Epithelial cell of proximal tubule (primary cell): Measurements from ENCODE around the gene UBP1. TPM values are rescaled to one million over a fixed set of nuclear protein-coding genes. Genes with fewer than 3 reads are reported as not detected.
"Not testable (repeated sequence)": the region's sequence is repeated elsewhere in the genome, so short reads cannot be mapped to it uniquely, and the experiment has no call there.

Experiments
- DNase-seq: peaks from one replicate; pipeline ENCODE4 v3.0.0-alpha.2; 2011; ENCODE audit warnings: low read depth
- H3K4me3 ChIP-seq: 2 replicates; pipeline ENCODE4 v1.5.1; 2011; ENCODE audit warnings: low read depth, mild to moderate bottlenecking, low read length
- total RNA-seq: library from RNA; depleted of rRNA; stranded (reverse); fragments of >200 nt; gene quantifications from 2 replicates; pipeline ENCODE4 v1.2.3, GENCODE V29; 2015
- TF ChIP-seq, protein P1 (sequence below): conservative IDR thresholded peaks from 2 replicates; pipeline ENCODE4 v1.5.1; 2012; ENCODE audit warnings: low read depth, mild to moderate bottlenecking, low read length

Gene UBP1
- total RNA-seq, 1 donor from 2014 or later = 38.3 TPM

GRCh38 chr3:33433843-33434242 is 6.4 kb downstream of the UBP1 start:
- TF ChIP-seq, protein P1, sequence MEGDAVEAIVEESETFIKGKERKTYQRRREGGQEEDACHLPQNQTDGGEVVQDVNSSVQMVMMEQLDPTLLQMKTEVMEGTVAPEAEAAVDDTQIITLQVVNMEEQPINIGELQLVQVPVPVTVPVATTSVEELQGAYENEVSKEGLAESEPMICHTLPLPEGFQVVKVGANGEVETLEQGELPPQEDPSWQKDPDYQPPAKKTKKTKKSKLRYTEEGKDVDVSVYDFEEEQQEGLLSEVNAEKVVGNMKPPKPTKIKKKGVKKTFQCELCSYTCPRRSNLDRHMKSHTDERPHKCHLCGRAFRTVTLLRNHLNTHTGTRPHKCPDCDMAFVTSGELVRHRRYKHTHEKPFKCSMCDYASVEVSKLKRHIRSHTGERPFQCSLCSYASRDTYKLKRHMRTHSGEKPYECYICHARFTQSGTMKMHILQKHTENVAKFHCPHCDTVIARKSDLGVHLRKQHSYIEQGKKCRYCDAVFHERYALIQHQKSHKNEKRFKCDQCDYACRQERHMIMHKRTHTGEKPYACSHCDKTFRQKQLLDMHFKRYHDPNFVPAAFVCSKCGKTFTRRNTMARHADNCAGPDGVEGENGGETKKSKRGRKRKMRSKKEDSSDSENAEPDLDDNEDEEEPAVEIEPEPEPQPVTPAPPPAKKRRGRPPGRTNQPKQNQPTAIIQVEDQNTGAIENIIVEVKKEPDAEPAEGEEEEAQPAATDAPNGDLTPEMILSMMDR = no peak
- no peak for DNase-seq
- H3K4me3 ChIP-seq = no peak overlapping the region

- TF ChIP-seq, protein P1 = no peak
- H3K4me3 ChIP-seq = no peak overlapping the region
- DNase-seq = no peak
Observed at GRCh38 chr3:33430571-33430970, 9.6 kb downstream of the UBP1 start.

DNA sequence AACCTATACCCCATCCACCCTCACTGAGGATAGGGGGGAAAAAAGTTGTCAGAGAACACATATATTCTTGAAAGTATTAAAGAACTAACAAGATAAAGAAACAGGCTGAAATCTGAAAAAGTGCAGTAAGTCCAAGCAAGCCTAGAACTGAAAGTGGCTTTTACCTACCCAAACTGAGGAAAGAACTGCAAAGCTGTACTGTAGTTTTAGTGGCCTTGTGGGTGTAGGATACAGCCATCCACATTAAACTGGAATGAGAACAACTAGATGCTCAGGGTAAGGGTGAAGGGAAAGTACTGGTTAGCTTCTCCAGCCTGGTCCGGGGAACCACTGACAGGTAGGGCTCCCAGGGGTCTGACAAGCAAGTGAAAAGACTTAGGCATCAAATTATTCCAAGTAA is 10.1 kb downstream of the UBP1 start:
- no peak for DNase-seq
- H3K4me3 ChIP-seq = no peak overlapping the region
- TF ChIP-seq, protein P1 = no peak

DNA sequence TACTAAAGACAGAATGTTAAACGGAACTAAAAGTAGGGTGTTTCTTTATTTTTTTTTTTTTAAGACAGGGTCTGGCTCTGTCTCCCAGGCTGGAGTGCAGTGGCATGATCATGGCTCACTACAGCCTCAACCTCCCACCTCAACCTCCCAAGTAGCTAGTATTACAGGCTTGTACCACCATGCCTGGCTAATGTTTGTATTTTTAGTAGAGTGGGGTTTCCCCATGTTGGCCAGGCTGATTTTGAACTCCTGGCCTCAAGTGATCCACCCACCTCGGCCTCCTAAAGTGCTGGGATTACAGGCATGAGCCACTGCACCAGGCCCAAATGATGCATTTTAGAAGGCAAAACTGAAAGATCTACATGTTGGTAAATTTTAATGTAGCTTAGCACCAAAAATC is 10.9 kb downstream of the UBP1 start:
- H3K4me3 ChIP-seq, DNase-seq: not testable (repeated sequence)

DNA sequence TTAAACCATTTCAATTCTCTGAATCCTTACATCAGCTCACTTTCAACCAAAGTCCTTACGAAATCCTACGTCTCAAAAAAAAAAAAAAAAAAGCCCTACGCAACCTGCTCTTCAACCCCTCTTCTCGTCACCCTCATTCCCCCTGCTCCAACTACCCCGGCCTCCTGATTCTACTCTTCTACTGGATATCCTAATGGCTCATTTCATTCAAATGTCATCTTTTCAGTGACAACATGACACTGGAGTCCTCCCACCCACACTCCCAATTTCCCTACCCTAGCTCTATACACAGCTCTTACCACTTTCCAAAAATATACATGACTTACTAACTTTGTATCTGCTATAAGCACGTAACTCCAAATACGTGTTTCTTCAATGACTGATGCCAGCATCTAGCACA is 11.5 kb downstream of the UBP1 start:
- no peak overlapping the region for H3K4me3 ChIP-seq
- TF ChIP-seq, protein P1 = no peak
- DNase-seq = no peak

- no peak for DNase-seq
- TF ChIP-seq, protein P1 = no peak
- H3K4me3 ChIP-seq = no peak overlapping the region
Observed at GRCh38 chr3:33426630-33427317, 13.4 kb downstream of the UBP1 start.

DNA sequence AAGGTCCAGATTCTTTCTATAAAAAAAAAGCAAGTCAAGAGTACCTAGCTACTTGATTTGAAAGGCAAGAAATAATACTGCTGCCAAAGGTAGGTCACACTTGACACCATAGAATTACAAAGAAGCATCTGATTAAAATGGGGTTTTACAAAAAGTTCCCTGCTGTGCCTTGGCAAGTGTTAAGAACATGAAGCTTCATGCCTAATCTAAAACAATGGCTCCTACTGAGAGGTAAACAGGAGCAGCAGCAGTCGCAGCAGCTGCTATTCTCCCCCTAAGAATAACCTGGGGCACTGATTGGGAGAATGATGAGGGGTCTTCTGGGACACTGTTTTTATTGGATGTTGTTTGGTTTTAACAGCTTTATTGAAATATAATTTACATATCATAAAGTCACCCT is 14.1 kb downstream of the UBP1 start:
- no peak for DNase-seq
- no peak overlapping the region for H3K4me3 ChIP-seq

More for the DNA sequence above, 14.1 kb downstream of the UBP1 start:
- TF ChIP-seq, protein P1 = no peak
